Measurements from ENCODE around the gene WNT7B. TPM values are rescaled to one million over a fixed set of nuclear protein-coding genes. Genes with fewer than 3 reads are reported as not detected.

Gene WNT7B
- total and polyA plus RNA-seq, 10 of the 15 experiments (the other 5 are each of a cell fraction or from before 2014, with no cell fraction given): 0.12 TPM; not detected in 9

- no peak for TF ChIP-seq CTCF (IDR thresholded peaks at IDR 0.05 in 2 of 3, conservative IDR thresholded peaks at IDR 0.05 in 1 of 3; ENCODE audit: control insufficient read depth in 2 of 3, extremely low read depth in 1 of 3, insufficient read depth in 1 of 3, low read depth in 3 of 3, low read length in 3 of 3)
- no peak for TF ChIP-seq POU2F2 (IDR thresholded peaks at IDR 0.05; ENCODE audit: borderline replicate concordance, low read depth, low read length)
- TF ChIP-seq MXI1 (IDR thresholded peaks at IDR 0.05; ENCODE audit: low read depth, low read length): no peak
- TF ChIP-seq CBX5 (IDR thresholded peaks at IDR 0.05; ENCODE audit: low read depth): no peak
Observed at GRCh38 chr22:45872659-45873263, 104.2 kb downstream of the WNT7B start (continued).

- ChIA-PET RAD21 (ENCODE audit: unreplicated experiment) (no interaction called here), SMC1A (ENCODE audit: uncharacterized antibody, unreplicated experiment) (no interaction called here), POLR2A (no interaction called here), CTCF (interaction anchor here (4.9 kb wide), 1 partner anchor 8 kb away, joined by 32 read pairs; no protein-coding TSS in a partner anchor)
- in situ Hi-C loops (cut with MboI) (no loop called here), intact Hi-C loops (cut with micrococcal nuclease; ENCODE audit: unreplicated experiment) (no loop called here)
- peaks cover 3 to 4% of the 10 kb centered on the region in 2 experiments; a peak in 3 of 4 replicates for H3K27me3 ChIP-seq (replicated peaks in 1 of 2; ENCODE audit: control insufficient read depth in 2 of 2, insufficient read depth in 2 of 2, low read length in 1 of 2)
- H4K20me1 ChIP-seq (ENCODE audit: control insufficient read depth, insufficient read depth): no peaks in the 10 kb centered on the region
- H2AFZ ChIP-seq (ENCODE audit: control insufficient read depth, low read depth, low read length): no peak overlapping the region
- H3K4me2 ChIP-seq (ENCODE audit: control insufficient read depth, insufficient read depth): no peak overlapping the region
- no peaks in the 10 kb centered on the region; the same call in 1 of the 3 replicates for H3K9me3 ChIP-seq (replicated peaks; ENCODE audit: control insufficient read depth, insufficient read depth, low read length)
- no peaks in the 10 kb centered on the region for H3K79me2 ChIP-seq (ENCODE audit: control insufficient read depth, insufficient read depth, low read length)
- H3K36me3 ChIP-seq (ENCODE audit: control insufficient read depth in 2 of 2, insufficient read depth in 2 of 2, low read length in 1 of 2): no peaks in the 10 kb centered on the region
- H3K4me1 ChIP-seq (ENCODE audit: control insufficient read depth, insufficient read depth, low read length): no peaks in the 10 kb centered on the region
- no TSS peak for BruUV-seq (replicated peaks)
- no peak overlapping the region for H3K27ac ChIP-seq (ENCODE audit: control insufficient read depth, insufficient read depth)
- FAIRE-seq: no peak
- H3K9ac ChIP-seq (ENCODE audit: control insufficient read depth, insufficient read depth, low read length): no peak overlapping the region
- no peak for ATAC-seq
- 89% methylated on average over 6 of the region's 6 CpGs for WGBS (ENCODE audit: insufficient coverage, insufficient replicate concordance, low lambda C conversion rate, missing lambda C conversion rate)
- DNase-seq (ENCODE audit: low read depth, low spot score): no peak
- H3K4me3 ChIP-seq: no peak overlapping the region
- TF ChIP-seq CREM (IDR thresholded peaks at IDR 0.05; ENCODE audit: low read depth): no peak
- no peak for TF ChIP-seq ESRRA (IDR thresholded peaks at IDR 0.05; ENCODE audit: low read length)
- TF ChIP-seq ZNF384 (IDR thresholded peaks at IDR 0.05; ENCODE audit: borderline replicate concordance, low read depth, low read length): no peak
- TF ChIP-seq SIN3A (IDR thresholded peaks at IDR 0.05; ENCODE audit: low read depth, low read length): no peak
- TF ChIP-seq SUZ12 (IDR thresholded peaks at IDR 0.05; ENCODE audit: unreplicated experiment): no peak
- TF ChIP-seq SIX5 (IDR thresholded peaks at IDR 0.05; ENCODE audit: low read depth, low read length, severe bottlenecking): no peak
- no peak for TF ChIP-seq MAX (IDR thresholded peaks at IDR 0.05; ENCODE audit: low read depth, low read length)
- no peak for TF ChIP-seq CHD4 (IDR thresholded peaks at IDR 0.05)
- TF ChIP-seq SMARCA5 (IDR thresholded peaks at IDR 0.05): no peak
- no peak for TF ChIP-seq HCFC1 (IDR thresholded peaks at IDR 0.05; ENCODE audit: low read length)
- no peak for TF ChIP-seq BHLHE40 (IDR thresholded peaks at IDR 0.05; ENCODE audit: borderline replicate concordance in 1 of 2, low read depth in 2 of 2, low read length in 1 of 2)
- no peak for TF ChIP-seq ZNF274 (IDR thresholded peaks at IDR 0.05; ENCODE audit: insufficient read depth, insufficient read length)
- TF ChIP-seq HSF1 (IDR thresholded peaks at IDR 0.05; ENCODE audit: low read depth, low read length): no peak
- no peak for TF ChIP-seq BCL3 (IDR thresholded peaks at IDR 0.05; ENCODE audit: borderline replicate concordance, insufficient read depth, low read depth, low read length, poor library complexity, severe bottlenecking)
- no peak for TF ChIP-seq CBFB (IDR thresholded peaks at IDR 0.05; ENCODE audit: low read depth)
Observed at GRCh38 chr22:45871721-45872120, 105.2 kb downstream of the WNT7B start.
